K562 (cell line): ENCODE results near the gene HCN4.

Experiments
- ATF3 ChIP-seq, 2 experiments: fragments of 450-650 bp in 1 of 2; sonication (generic) in 1 of 2; formaldehyde crosslinking in 1 of 2; IDR thresholded peaks in 1 of 2; conservative IDR thresholded peaks in 1 of 2; 2 replicates each; pipeline versions ENCODE4 v1.6.1 to v1.8.1; 2016 to 2023; ENCODE audit warnings: mild to moderate bottlenecking in 2 of 2, moderate library complexity in 2 of 2, inconsistent platforms in 1 of 2, missing genetic modification reagents in 1 of 2
- CTCF ChIP-seq, 3 experiments: IDR thresholded peaks in 2 of 3; conservative IDR thresholded peaks in 1 of 3; 2 replicates each; pipeline ENCODE4 v1.5.1; 2011 to 2012; ENCODE audit warnings: low read length in 3 of 3, mild to moderate bottlenecking in 3 of 3, control low read depth in 2 of 3, improper control_type of control experiment in 1 of 3, inconsistent platforms in 1 of 3, low read depth in 1 of 3, mixed read lengths in 1 of 3, moderate library complexity in 1 of 3; ENCODE audit not compliant: insufficient read depth in 2 of 3
- E2F1 ChIP-seq: sonication (generic); formaldehyde crosslinking; IDR thresholded peaks from 2 replicates; pipeline ENCODE4 v1.8.1; 2023; ENCODE audit warnings: mild to moderate bottlenecking, missing genetic modification reagents, moderate library complexity
- FOXJ2 ChIP-seq: fragments of 200-800 bp; sonication (Bioruptor generic); IDR thresholded peaks from 2 replicates; pipeline ENCODE4 v1.6.1; 2016; ENCODE audit warnings: missing genetic modification characterization, missing compliant biosample characterization
- HNRNPUL1 ChIP-seq: fragments of 200-400 bp; formaldehyde crosslinking; IDR thresholded peaks from 2 replicates; pipeline ENCODE4 v1.6.1; 2017; ENCODE audit warnings: low read length
- RBM39 ChIP-seq: fragments of 200-400 bp; formaldehyde crosslinking; optimal IDR thresholded peaks from 2 replicates; pipeline ENCODE3; 2018; ENCODE audit warnings: low read depth, low read length
- ZBTB7A ChIP-seq: IDR thresholded peaks from 2 replicates; pipeline ENCODE4 v1.6.1; 2011; ENCODE audit warnings: low read depth, mild to moderate bottlenecking, low read length, moderate library complexity, borderline replicate concordance; ENCODE audit not compliant: control insufficient read depth
- ZNF184 ChIP-seq: sonication (generic); formaldehyde crosslinking; IDR thresholded peaks from 2 replicates; pipeline ENCODE4 v1.5.0; 2020; ENCODE audit warnings: missing genetic modification reagents
- TF ChIP-seq, protein P1 (sequence below): sonication (generic); formaldehyde crosslinking; IDR thresholded peaks from 2 replicates; pipeline ENCODE4 v1.9.0; 2022; ENCODE audit warnings: mild to moderate bottlenecking, missing genetic modification reagents

DNA sequence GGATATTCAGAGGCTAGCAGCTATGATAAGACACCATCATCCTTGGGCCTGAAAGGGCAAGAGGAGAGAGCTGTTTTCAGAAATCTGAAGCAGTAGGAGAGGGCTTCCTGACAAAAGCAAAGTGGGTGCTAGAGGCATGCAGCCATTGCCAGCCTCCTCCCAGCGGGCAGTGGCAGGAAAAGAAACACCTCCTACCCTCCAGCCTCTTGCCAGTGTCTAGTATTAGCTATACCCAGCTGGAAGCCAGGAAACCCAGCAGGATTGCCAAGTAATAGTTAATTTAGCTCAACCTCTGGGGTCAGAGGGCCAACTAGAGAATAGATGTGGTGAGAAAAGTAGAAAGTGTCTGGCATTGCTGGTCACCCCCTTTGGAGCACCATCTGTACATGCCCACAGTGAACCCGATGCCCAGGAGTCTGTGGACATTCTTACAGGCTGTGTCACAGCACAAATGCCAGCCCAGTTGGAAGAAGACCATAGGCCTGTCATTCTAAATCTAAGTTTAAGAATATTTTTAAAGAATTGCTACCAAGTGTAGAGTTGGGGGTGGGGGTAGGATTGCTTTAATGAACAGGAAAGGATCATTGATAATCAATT, 85.3 kb downstream of the HCN4 start:
- TF ChIP-seq CTCF (IDR thresholded peaks at IDR 0.05 in 2 of 3, conservative IDR thresholded peaks at IDR 0.05 in 1 of 3; ENCODE audit: insufficient read depth in 2 of 3, low read depth in 1 of 3, low read length in 3 of 3) (no peak), ZBTB7A (no peak), ATF3 (IDR thresholded peaks at IDR 0.05) (no peak), ATF3 (CRISPR knock-in tag; conservative IDR thresholded peaks at IDR 0.05) (no peak), FOXJ2 (tag) (no peak), RBM39 (no peak), HNRNPUL1 (no peak), E2F1 (CRISPR knock-in tag) (no peak), ZNF184 (CRISPR knock-in tag) (no peak)
- TF ChIP-seq, protein P1, sequence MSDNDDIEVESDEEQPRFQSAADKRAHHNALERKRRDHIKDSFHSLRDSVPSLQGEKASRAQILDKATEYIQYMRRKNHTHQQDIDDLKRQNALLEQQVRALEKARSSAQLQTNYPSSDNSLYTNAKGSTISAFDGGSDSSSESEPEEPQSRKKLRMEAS (CRISPR knock-in tag) = no peak
